Right lung (tissue), 2 donors: ENCODE measurements around the gene CCR5AS.
A peak's percentile ranks its signal among the peaks of the same experiment; 100 is the strongest.

Experiments used
- DNase-seq, 2 donors: peaks; one replicate each; pipeline ENCODE4 v3.0.0-alpha.2; 2013

CCR5AS gene

DNA sequence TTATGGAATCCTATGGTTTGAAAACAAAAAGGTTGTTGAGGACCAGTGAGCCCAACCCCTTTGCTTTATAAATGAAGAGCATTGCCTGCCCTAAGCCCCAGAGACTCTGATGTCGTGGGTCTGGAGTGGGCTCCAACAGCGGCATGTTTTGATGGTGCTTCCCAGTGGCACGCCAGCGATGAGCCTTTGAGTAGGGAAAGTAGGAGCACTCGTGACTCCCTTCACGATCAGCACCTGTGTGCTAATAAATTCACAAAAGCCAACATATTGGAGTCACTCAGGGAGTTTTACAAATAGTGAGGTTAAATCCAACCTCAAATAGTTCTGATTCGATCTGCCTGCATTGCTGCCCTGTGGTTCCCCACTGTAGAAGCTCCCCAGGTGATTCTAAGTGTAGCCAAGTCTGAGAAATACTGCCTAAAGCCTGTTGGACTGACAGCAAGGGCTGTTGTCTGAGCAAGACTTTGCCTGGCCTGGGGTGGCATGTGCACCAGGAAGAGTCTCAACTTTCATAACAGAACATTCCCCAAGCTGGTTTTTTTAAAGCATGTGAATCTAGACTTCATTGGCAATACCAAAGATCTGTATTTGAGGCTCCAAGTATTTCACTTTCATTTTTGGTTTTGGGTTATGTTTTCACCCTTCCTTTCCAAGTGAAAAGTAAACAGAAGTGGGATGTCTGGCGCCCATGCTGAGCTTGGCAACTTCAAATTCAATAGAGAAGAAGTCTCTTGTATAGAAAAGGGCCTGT lies 26.2 kb downstream of the CCR5AS start:
- DNase-seq = no peak

DNA sequence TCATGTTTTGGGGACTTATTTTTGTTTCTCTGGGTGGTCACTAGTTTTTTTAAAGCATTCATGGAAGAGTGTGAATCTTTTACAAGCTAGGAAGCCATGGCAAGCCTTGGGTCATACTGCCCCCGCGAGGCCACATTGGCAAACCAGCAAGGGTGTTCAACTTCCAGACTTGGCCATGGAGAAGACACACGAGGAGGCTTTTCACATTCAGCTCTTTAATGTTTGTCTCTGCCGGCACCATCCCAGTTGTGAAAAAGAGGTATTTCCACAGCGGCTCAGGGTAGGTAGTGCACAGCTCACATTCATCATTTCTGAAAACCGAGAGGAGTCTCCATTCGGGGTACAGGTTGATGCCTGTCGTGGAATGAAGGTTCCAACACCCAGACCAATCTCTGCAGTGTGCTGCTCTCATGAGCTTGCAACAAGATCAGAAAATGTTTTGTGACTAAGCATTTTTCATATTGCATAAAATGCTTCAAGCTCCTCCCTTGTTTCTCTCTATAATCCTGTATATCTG lies 28.4 kb downstream of the CCR5AS start:
- peak; percentile 37 to 56 for DNase-seq

DNA sequence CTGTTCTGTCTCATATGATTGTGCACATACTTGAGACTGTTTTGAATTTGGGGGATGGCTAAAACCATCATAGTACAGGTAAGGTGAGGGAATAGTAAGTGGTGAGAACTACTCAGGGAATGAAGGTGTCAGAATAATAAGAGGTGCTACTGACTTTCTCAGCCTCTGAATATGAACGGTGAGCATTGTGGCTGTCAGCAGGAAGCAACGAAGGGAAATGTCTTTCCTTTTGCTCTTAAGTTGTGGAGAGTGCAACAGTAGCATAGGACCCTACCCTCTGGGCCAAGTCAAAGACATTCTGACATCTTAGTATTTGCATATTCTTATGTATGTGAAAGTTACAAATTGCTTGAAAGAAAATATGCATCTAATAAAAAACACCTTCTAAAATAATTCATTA lies 31.1 kb downstream of the CCR5AS start:
- no peak for DNase-seq

DNA sequence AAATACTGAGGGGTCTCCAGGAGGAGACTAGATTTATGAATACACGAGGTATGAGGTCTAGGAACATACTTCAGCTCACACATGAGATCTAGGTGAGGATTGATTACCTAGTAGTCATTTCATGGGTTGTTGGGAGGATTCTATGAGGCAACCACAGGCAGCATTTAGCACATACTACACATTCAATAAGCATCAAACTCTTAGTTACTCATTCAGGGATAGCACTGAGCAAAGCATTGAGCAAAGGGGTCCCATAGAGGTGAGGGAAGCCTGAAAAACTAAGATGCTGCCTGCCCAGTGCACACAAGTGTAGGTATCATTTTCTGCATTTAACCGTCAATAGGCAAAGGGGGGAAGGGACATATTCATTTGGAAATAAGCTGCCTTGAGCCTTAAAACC lies 31.6 kb downstream of the CCR5AS start:
- no peak for DNase-seq

DNA sequence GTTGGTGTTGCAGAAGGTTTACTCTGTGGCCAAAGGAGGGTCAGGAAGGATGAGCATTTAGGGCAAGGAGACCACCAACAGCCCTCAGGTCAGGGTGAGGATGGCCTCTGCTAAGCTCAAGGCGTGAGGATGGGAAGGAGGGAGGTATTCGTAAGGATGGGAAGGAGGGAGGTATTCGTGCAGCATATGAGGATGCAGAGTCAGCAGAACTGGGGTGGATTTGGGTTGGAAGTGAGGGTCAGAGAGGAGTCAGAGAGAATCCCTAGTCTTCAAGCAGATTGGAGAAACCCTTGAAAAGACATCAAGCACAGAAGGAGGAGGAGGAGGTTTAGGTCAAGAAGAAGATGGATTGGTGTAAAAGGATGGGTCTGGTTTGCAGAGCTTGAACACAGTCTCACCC lies 32.1 kb downstream of the CCR5AS start:
- no peak for DNase-seq

DNA sequence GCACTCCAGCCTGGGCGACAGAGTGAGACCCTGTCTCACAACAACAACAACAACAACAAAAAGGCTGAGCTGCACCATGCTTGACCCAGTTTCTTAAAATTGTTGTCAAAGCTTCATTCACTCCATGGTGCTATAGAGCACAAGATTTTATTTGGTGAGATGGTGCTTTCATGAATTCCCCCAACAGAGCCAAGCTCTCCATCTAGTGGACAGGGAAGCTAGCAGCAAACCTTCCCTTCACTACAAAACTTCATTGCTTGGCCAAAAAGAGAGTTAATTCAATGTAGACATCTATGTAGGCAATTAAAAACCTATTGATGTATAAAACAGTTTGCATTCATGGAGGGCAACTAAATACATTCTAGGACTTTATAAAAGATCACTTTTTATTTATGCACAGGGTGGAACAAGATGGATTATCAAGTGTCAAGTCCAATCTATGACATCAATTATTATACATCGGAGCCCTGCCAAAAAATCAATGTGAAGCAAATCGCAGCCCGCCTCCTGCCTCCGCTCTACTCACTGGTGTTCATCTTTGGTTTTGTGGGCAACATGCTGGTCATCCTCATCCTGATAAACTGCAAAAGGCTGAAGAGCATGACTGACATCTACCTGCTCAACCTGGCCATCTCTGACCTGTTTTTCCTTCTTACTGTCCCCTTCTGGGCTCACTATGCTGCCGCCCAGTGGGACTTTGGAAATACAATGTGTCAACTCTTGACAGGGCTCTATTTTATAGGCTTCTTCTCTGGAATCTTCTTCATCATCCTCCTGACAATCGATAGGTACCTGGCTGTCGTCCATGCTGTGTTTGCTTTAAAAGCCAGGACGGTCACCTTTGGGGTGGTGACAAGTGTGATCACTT lies 34.1 kb downstream of the CCR5AS start:
- no peak for DNase-seq

DNA sequence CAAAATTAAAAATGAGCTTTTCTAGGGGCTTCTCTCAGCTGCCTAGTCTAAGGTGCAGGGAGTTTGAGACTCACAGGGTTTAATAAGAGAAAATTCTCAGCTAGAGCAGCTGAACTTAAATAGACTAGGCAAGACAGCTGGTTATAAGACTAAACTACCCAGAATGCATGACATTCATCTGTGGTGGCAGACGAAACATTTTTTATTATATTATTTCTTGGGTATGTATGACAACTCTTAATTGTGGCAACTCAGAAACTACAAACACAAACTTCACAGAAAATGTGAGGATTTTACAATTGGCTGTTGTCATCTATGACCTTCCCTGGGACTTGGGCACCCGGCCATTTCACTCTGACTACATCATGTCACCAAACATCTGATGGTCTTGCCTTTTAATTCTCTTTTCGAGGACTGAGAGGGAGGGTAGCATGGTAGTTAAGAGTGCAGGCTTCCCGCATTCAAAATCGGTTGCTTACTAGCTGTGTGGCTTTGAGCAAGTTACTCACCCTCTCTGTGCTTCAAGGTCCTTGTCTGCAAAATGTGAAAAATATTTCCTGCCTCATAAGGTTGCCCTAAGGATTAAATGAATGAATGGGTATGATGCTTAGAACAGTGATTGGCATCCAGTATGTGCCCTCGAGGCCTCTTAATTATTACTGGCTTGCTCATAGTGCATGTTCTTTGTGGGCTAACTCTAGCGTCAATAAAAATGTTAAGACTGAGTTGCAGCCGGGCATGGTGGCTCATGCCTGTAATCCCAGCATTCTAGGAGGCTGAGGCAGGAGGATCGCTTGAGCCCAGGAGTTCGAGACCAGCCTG lies 35.1 kb downstream of the CCR5AS start:
- no peak for DNase-seq

DNA sequence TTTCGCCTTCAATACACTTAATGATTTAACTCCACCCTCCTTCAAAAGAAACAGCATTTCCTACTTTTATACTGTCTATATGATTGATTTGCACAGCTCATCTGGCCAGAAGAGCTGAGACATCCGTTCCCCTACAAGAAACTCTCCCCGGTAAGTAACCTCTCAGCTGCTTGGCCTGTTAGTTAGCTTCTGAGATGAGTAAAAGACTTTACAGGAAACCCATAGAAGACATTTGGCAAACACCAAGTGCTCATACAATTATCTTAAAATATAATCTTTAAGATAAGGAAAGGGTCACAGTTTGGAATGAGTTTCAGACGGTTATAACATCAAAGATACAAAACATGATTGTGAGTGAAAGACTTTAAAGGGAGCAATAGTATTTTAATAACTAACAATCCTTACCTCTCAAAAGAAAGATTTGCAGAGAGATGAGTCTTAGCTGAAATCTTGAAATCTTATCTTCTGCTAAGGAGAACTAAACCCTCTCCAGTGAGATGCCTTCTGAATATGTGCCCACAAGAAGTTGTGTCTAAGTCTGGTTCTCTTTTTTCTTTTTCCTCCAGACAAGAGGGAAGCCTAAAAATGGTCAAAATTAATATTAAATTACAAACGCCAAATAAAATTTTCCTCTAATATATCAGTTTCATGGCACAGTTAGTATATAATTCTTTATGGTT lies 35.9 kb downstream of the CCR5AS start, which contains the start of gene CCR5:
TSS of gene CCR5 (plus strand) at position 108 of the 680 bp plus-strand sequence. CDS start 1,957 bp downstream, outside the sequence.
- no peak for DNase-seq

DNA sequence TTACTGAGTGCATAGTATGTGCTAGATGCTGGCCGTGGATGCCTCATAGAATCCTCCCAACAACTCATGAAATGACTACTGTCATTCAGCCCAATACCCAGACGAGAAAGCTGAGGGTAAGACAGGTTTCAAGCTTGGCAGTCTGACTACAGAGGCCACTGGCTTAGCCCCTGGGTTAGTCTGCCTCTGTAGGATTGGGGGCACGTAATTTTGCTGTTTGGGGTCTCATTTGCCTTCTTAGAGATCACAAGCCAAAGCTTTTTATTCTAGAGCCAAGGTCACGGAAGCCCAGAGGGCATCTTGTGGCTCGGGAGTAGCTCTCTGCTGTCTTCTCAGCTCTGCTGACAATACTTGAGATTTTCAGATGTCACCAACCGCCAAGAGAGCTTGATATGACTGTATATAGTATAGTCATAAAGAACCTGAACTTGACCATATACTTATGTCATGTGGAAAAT lies 37.2 kb downstream of the CCR5AS start:
- DNase-seq = no peak

DNA sequence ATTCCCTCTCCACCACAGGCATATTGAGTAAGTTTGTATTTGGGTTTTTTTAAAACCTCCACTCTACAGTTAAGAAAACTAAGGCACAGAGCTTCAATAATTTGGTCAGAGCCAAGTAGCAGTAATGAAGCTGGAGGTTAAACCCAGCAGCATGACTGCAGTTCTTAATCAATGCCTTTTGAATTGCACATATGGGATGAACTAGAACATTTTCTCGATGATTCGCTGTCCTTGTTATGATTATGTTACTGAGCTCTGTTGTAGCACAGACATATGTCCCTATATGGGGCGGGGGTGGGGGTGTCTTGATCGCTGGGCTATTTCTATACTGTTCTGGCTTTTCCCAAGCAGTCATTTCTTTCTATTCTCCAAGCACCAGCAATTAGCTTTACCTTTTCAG lies 37.7 kb downstream of the CCR5AS start:
- no peak for DNase-seq

DNA sequence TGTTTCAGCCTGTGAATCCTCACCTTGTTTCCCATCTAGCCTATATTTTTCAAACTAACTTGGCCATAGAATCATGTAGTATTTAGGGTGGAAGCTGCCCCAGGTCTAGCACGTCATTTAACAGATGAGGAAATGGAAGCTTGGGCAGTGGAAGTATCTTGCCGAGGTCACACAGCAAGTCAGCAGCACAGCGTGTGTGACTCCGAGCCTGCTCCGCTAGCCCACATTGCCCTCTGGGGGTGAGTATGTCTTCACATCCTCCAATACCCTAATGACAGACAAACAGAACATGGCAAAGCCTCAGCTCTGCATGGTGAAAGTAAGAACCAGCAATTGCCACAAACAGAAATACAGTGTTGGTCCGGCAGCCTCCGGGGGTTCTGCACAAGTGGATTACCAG lies 38.3 kb downstream of the CCR5AS start:
- no peak for DNase-seq

DNA sequence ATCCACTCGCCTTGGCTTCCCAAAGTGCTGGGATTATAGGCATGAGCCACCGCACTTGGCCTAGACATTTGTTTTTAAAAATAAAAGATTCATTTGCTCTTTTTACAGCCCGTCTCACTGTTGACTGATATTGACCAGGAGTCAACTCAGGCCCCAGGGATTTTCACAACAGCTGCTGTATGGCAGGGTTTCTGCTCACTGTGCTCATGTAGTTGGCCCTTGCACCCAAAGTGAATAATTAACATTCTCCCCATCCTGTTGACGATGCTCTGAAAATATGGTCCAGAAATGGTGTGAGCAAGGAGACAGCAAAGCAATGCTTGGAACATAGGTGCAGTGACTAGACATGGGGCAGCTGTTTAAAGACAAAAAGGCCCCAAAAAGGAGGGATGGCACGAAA lies 39.1 kb downstream of the CCR5AS start:
- DNase-seq = no peak

DNA sequence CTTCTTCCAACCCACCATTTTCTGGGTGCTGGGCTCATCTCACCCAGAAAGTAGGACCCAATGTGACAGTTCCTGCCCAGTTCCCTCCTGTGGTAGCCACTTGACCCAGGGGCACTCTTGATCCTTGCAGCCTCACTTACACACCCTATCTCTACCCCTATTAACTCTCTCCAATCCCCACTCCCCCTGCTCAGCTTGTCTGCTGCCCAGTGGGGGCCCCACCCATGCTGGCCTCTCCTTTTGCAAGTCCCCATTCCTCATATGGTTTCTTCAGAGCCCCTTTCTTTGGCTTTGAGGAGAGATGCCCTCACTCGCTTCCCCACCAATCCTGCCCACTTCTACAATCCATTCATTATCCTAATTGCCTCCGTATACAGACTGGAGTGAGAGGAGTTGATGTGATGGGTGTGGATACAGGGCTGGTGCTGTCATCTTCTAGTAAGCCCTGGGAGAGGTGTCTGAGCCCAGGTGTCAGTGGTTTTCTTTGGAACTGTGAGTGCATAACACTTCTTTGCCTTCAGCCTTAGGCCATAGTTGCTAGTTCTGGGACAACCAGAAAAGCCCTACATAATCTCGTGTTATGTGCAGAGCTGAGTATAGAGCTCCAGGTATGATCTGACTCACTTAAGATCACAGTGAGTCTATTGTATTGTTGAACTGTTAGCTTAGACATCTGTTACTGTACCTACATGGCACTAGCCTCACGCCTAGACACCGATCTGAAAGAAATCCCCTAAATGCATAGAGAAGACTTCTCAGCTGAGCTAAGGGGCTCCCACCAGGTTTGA lies 40.9 kb downstream of the CCR5AS start:
- DNase-seq = no peak

DNA sequence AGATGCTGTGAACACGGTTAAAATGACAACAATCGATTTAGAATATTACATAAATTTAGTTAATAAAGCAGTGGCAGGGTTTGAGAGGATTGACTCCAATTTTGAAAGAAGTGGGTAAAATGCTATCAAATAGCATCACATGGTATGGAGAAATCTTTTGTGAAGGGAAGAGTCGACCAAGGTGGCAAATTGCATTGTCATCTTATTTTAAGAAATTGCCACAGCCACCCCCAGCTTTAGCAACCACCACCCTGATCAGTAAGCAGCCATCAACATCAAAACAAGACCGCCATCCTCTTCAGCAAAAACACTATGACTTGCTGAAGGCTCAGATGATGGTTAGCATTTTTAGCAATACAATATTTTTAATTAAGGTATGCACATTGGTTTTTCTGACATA lies 41.8 kb downstream of the CCR5AS start:
- no peak for DNase-seq

DNA sequence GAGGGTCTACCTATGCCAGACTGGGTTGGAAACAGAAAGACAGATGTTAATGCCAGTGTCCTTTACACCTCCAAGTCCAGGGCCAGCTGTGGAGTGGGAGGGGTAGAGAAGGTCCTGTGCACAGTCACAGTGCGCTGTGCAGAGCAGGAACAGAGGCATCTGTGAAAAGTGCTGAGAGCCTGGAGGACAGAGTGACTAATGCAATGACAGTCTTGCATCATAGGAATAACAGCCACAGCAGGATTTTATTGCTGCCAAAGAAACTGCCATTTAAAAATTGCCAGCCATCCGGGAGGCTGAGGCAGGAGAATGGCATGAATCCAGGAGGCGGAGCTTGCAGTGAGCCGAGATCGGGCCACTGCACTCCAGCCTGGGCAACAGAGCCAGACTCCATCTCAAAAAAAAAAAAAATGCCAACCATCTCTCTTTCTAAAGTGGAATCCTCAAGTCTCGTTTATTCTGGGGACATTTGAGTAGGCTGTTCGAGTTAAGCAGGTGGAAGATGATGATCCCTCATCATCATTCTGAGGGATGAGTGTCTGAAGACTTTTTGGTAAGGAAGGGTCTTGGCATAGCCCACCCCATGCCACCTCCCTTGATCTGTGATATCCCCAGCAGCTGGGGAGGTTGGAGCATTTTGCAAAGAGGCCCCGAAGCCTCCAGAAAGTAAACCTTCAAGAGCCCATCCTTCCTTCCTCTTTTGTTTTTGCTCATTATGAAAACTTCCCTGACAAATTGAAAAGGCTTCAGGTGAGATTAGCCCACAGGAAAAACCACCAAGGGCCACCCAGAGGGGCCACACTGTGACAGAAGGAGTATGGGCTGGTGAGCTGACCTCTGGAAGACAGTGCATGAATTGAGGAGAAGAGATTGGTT lies 45.2 kb downstream of the CCR5AS start:
- DNase-seq = no peak

DNA sequence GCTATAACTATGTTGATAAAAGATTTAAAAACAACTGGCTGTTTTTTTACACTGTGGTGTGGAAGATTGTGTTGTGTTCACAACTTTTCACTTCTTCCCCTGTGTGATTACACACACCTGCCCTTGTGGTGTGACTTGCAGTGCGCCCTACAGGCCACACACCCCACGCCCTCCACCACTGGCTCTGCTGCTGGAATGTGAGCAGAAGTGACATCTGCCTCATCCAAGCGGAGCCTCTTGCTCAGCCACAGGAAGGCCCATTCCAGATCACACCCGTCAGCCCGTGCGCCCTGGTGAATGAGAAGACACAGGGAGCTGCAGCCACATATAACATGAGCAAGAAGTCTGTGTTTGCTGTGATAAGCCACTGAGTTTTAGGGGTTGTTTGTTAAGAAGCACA lies 46.0 kb downstream of the CCR5AS start:
- no peak for DNase-seq

DNA sequence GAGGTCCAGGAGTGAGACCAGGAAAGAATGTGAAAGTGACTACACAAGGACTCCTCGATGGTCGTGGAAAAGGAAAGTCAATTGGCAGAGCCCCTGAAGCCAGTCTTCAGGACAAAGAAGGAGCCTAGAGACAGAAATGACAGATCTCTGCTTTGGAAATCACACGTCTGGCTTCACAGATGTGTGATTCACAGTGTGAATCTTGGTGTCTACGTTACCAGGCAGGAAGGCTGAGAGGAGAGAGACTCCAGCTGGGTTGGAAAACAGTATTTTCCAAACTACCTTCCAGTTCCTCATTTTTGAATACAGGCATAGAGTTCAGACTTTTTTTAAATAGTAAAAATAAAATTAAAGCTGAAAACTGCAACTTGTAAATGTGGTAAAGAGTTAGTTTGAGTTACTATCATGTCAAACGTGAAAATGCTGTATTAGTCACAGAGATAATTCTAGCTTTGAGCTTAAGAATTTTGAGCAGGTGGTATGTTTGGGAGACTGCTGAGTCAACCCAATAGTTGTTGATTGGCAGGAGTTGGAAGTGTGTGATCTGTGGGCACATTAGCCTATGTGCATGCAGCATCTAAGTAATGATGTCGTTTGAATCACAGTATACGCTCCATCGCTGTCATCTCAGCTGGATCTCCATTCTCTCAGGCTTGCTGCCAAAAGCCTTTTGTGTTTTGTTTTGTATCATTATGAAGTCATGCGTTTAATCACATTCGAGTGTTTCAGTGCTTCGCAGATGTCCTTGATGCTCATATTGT lies 47.0 kb downstream of the CCR5AS start:
- DNase-seq = no peak

DNA sequence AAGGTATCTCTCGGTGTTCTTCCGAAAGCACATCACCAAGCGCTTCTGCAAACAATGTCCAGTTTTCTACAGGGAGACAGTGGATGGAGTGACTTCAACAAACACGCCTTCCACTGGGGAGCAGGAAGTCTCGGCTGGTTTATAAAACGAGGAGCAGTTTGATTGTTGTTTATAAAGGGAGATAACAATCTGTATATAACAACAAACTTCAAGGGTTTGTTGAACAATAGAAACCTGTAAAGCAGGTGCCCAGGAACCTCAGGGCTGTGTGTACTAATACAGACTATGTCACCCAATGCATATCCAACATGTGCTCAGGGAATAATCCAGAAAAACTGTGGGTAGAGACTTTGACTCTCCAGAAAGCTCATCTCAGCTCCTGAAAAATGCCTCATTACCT lies 48.4 kb downstream of the CCR5AS start:
- no peak for DNase-seq

DNA sequence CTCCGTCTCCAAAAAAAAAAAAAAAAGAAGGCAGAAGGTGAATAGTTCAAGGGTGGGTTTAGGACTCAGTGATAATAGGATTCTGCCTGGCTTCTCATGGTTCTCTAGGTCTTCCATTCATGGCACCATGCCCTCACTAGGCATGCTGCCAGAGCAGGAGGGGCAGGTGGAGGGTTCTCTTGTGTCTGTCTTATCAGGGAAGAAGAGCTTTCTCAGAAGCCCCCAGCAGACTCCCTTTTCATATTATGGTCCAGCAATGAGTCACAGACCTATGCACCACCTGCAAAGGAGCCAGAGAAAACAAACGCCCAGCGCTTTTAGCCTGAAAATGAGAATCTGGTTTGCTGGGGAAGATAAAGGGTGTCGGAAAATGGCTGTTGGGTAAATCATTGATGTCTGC lies 50.0 kb downstream of the CCR5AS start:
- no peak for DNase-seq
